KBM-7 (cell line): ENCODE measurements around the gene CACNB2.
A peak's percentile ranks its signal among the peaks of the same experiment; 100 is the strongest.

ENCODE experiments used
- DNase-seq: peaks from one replicate; pipeline ENCODE4 v3.0.0-alpha.2; 2015
- in situ Hi-C: fragments of 300-500 bp; cut with MboI; formaldehyde crosslinking; loops from 2 replicates; pipeline ENCODE4 v1.14.3; 2020; ENCODE audit warnings: low sequenced_read_pairs, low pct_unique_long_range_greater_than_20kb, mixed read lengths

CACNB2 gene

GRCh38 chr10:18312374-18313139 lies 172.3 kb downstream of the CACNB2 start:
- DNase-seq: peak; percentile 54
- in situ Hi-C loops: no loop called here

- in situ Hi-C loops: no loop called here
- no peak for DNase-seq
These were observed 172.9 kb downstream of the CACNB2 start for GRCh38 chr10:18313140-18313530.

- in situ Hi-C loops: no loop called here
- DNase-seq: no peak
These were observed 173.4 kb downstream of the CACNB2 start for GRCh38 chr10:18313626-18314025.

- in situ Hi-C loops: no loop called here
These were observed 179.4 kb downstream of the CACNB2 start for GRCh38 chr10:18319628-18320027.

GRCh38 chr10:18321371-18321770 lies 181.1 kb downstream of the CACNB2 start:
- in situ Hi-C loops: no loop called here

More at GRCh38 chr10:18319628-18320027, 179.4 kb downstream of the CACNB2 start:
- no peak for DNase-seq

GRCh38 chr10:18323916-18324315 lies 183.7 kb downstream of the CACNB2 start:
- DNase-seq: no peak
- in situ Hi-C loops: no loop called here

More at GRCh38 chr10:18321371-18321770, 181.1 kb downstream of the CACNB2 start:
- no peak for DNase-seq

GRCh38 chr10:18325410-18325809 lies 185.2 kb downstream of the CACNB2 start:
- DNase-seq: no peak
- in situ Hi-C loops: no loop called here

GRCh38 chr10:18325889-18326531 lies 185.8 kb downstream of the CACNB2 start:
- in situ Hi-C loops: no loop called here
- no peak for DNase-seq

- DNase-seq: no peak
- in situ Hi-C loops: no loop called here
These were observed 188.7 kb downstream of the CACNB2 start for GRCh38 chr10:18328941-18329340.

GRCh38 chr10:18332048-18332447 lies 191.8 kb downstream of the CACNB2 start:
- DNase-seq: no peak
- in situ Hi-C loops: no loop called here

- in situ Hi-C loops: no loop called here
- DNase-seq: no peak
These were observed 192.3 kb downstream of the CACNB2 start for GRCh38 chr10:18332484-18332883.

- in situ Hi-C loops: no loop called here
These were observed 193.4 kb downstream of the CACNB2 start for GRCh38 chr10:18333621-18334020.

GRCh38 chr10:18334116-18334867 lies 194.1 kb downstream of the CACNB2 start:
- in situ Hi-C loops: no loop called here
- no peak for DNase-seq

More at GRCh38 chr10:18333621-18334020, 193.4 kb downstream of the CACNB2 start:
- no peak for DNase-seq

- in situ Hi-C loops: no loop called here
- no peak for DNase-seq
These were observed 200.3 kb downstream of the CACNB2 start for GRCh38 chr10:18340496-18341051.

GRCh38 chr10:18341055-18341454 lies 200.8 kb downstream of the CACNB2 start:
- no peak for DNase-seq
- in situ Hi-C loops: no loop called here

- DNase-seq: no peak
- in situ Hi-C loops: no loop called here
These were observed 203.3 kb downstream of the CACNB2 start for GRCh38 chr10:18343573-18343972.

GRCh38 chr10:18345308-18345707 lies 205.1 kb downstream of the CACNB2 start:
- DNase-seq: no peak
- in situ Hi-C loops: no loop called here

GRCh38 chr10:18350340-18350739 lies 210.1 kb downstream of the CACNB2 start:
- in situ Hi-C loops: no loop called here
- DNase-seq: no peak

- in situ Hi-C loops: no loop called here
- DNase-seq: no peak
These were observed 211.2 kb downstream of the CACNB2 start for GRCh38 chr10:18351421-18351820.

- in situ Hi-C loops: no loop called here
- DNase-seq: no peak
These were observed 212.0 kb downstream of the CACNB2 start for GRCh38 chr10:18352175-18352574.
